Activated T-cell treated with anti-CD3 and anti-CD28 coated beads, Interleukin-2, amount 50 U/mL, for 24 hours (primary cell): ENCODE results near the gene MTF1.
A peak's percentile ranks its signal among the peaks of the same experiment; 100 is the strongest.

ENCODE experiments used
- DNase-seq: peaks from one replicate; pipeline ENCODE4 v3.0.0-alpha.2; 2020
- H3K27ac Mint-ChIP-seq: 2 replicates; pipeline ENCODE4 v1.8.0; 2020; ENCODE audit warnings: mild to moderate bottlenecking, mixed read lengths
- H3K27me3 Mint-ChIP-seq: 2 replicates; pipeline ENCODE4 v1.8.0; 2020; ENCODE audit warnings: mixed read lengths
- H3K36me3 Mint-ChIP-seq: 2 replicates; pipeline ENCODE4 v1.8.0; 2020; ENCODE audit warnings: low read depth, mixed read lengths
- H3K4me1 Mint-ChIP-seq: 2 replicates; pipeline ENCODE4 v1.8.0; 2020; ENCODE audit warnings: low read depth, mixed read lengths
- H3K4me3 Mint-ChIP-seq: 2 replicates; pipeline ENCODE4 v1.8.0; 2020; ENCODE audit warnings: mild to moderate bottlenecking, moderate library complexity, mixed read lengths
- H3K9me3 Mint-ChIP-seq: 2 replicates; pipeline ENCODE4 v1.8.0; 2020; ENCODE audit warnings: mixed read lengths

Gene MTF1

GRCh38 chr1:37888022-37888700 is 28.8 kb upstream of the MTF1 start:
- Mint-ChIP-seq H3K4me3 (no peak overlapping the region), H3K27ac (no peak overlapping the region), H3K27me3 (no peaks in the 10 kb centered on the region), H3K4me1 (peaks cover 17% of the 10 kb centered on the region), H3K9me3 (no peaks in the 10 kb centered on the region), H3K36me3 (peaks cover 67% of the 10 kb centered on the region)
- no peak for DNase-seq

- H3K4me3 Mint-ChIP-seq: no peak overlapping the region
- H3K36me3 Mint-ChIP-seq: peaks cover 86% of the 10 kb centered on the region
- no peaks in the 10 kb centered on the region for H3K27me3 Mint-ChIP-seq
- peaks cover 14% of the 10 kb centered on the region for H3K4me1 Mint-ChIP-seq
- H3K27ac Mint-ChIP-seq: peak overlapping the region; percentile 46
- no peaks in the 10 kb centered on the region for H3K9me3 Mint-ChIP-seq
- DNase-seq: no peak
Observed at GRCh38 chr1:37884145-37884544, 24.8 kb upstream of the MTF1 start.

- Mint-ChIP-seq H3K27me3 (no peaks in the 10 kb centered on the region), H3K4me1 (peaks cover 14% of the 10 kb centered on the region), H3K27ac (peak overlapping the region; percentile 74), H3K9me3 (no peaks in the 10 kb centered on the region), H3K4me3 (no peak overlapping the region), H3K36me3 (peaks cover 81% of the 10 kb centered on the region)
- no peak for DNase-seq
Observed at GRCh38 chr1:37883671-37884070, 24.3 kb upstream of the MTF1 start.

GRCh38 chr1:37879865-37880264 is 20.5 kb upstream of the MTF1 start:
- H3K27ac Mint-ChIP-seq: peak overlapping the region; percentile 6
- H3K36me3 Mint-ChIP-seq: peaks cover 73% of the 10 kb centered on the region
- no peak overlapping the region for H3K4me3 Mint-ChIP-seq
- H3K4me1 Mint-ChIP-seq: peaks cover 14% of the 10 kb centered on the region
- H3K9me3 Mint-ChIP-seq: no peaks in the 10 kb centered on the region
- no peak for DNase-seq
- no peaks in the 10 kb centered on the region for H3K27me3 Mint-ChIP-seq

GRCh38 chr1:37878071-37878470 is 18.7 kb upstream of the MTF1 start:
- Mint-ChIP-seq H3K27ac (peak overlapping the region; percentile 33), H3K4me1 (peaks cover 3% of the 10 kb centered on the region), H3K36me3 (peaks cover 80% of the 10 kb centered on the region), H3K4me3 (no peak overlapping the region), H3K9me3 (no peaks in the 10 kb centered on the region), H3K27me3 (no peaks in the 10 kb centered on the region)
- DNase-seq: no peak

- Mint-ChIP-seq H3K27me3 (no peaks in the 10 kb centered on the region), H3K36me3 (peaks cover 74% of the 10 kb centered on the region), H3K27ac (no peak overlapping the region)
Observed at GRCh38 chr1:37875833-37876232, 16.4 kb upstream of the MTF1 start.

GRCh38 chr1:37872692-37873091 is 13.3 kb upstream of the MTF1 start:
- peak overlapping the region; percentile 24 for H3K27ac Mint-ChIP-seq
- no peak overlapping the region for H3K4me3 Mint-ChIP-seq
- H3K9me3 Mint-ChIP-seq: no peaks in the 10 kb centered on the region
- H3K4me1 Mint-ChIP-seq: no peaks in the 10 kb centered on the region
- no peak for DNase-seq
- peaks cover 76% of the 10 kb centered on the region for H3K36me3 Mint-ChIP-seq
- H3K27me3 Mint-ChIP-seq: no peaks in the 10 kb centered on the region

More at GRCh38 chr1:37875833-37876232, 16.4 kb upstream of the MTF1 start:
- Mint-ChIP-seq H3K4me1 (no peaks in the 10 kb centered on the region), H3K9me3 (no peaks in the 10 kb centered on the region), H3K4me3 (no peak overlapping the region)
- no peak for DNase-seq

GRCh38 chr1:37868466-37868865 is 9.1 kb upstream of the MTF1 start:
- H3K4me3 Mint-ChIP-seq: no peak overlapping the region
- no peaks in the 10 kb centered on the region for H3K9me3 Mint-ChIP-seq
- peak overlapping the region; percentile 13 for H3K27ac Mint-ChIP-seq
- H3K27me3 Mint-ChIP-seq: no peaks in the 10 kb centered on the region
- no peak for DNase-seq
- H3K36me3 Mint-ChIP-seq: peaks cover 70% of the 10 kb centered on the region
- H3K4me1 Mint-ChIP-seq: peaks cover 16% of the 10 kb centered on the region

- Mint-ChIP-seq H3K4me3 (no peak overlapping the region), H3K9me3 (no peaks in the 10 kb centered on the region)
- no peak for DNase-seq
Observed at GRCh38 chr1:37867784-37868183, 8.4 kb upstream of the MTF1 start.

GRCh38 chr1:37866491-37866890 is 7.1 kb upstream of the MTF1 start:
- Mint-ChIP-seq H3K36me3 (peaks cover 65% of the 10 kb centered on the region), H3K27me3 (no peaks in the 10 kb centered on the region), H3K27ac (peak overlapping the region; percentile 76), H3K4me3 (no peak overlapping the region), H3K4me1 (peaks cover 23% of the 10 kb centered on the region), H3K9me3 (no peaks in the 10 kb centered on the region)
- no peak for DNase-seq

More at GRCh38 chr1:37867784-37868183, 8.4 kb upstream of the MTF1 start:
- no peak overlapping the region for H3K27ac Mint-ChIP-seq
- H3K36me3 Mint-ChIP-seq: peaks cover 65% of the 10 kb centered on the region
- peaks cover 16% of the 10 kb centered on the region for H3K4me1 Mint-ChIP-seq
- no peaks in the 10 kb centered on the region for H3K27me3 Mint-ChIP-seq

GRCh38 chr1:37865348-37866120 is 6.1 kb upstream of the MTF1 start:
- Mint-ChIP-seq H3K27me3 (no peaks in the 10 kb centered on the region), H3K9me3 (no peaks in the 10 kb centered on the region), H3K4me3 (no peak overlapping the region), H3K4me1 (peaks cover 25% of the 10 kb centered on the region), H3K27ac (peak overlapping the region; percentile 76), H3K36me3 (peaks cover 66% of the 10 kb centered on the region)
- peak; percentile 40 for DNase-seq

- peaks cover 44% of the 10 kb centered on the region for H3K4me1 Mint-ChIP-seq
- no peaks in the 10 kb centered on the region for H3K27me3 Mint-ChIP-seq
- peak overlapping the region; percentile 86 for H3K27ac Mint-ChIP-seq
- H3K9me3 Mint-ChIP-seq: no peaks in the 10 kb centered on the region
- no peak for DNase-seq
- H3K36me3 Mint-ChIP-seq: peaks cover 71% of the 10 kb centered on the region
- no peak overlapping the region for H3K4me3 Mint-ChIP-seq
Observed at GRCh38 chr1:37862330-37862729, 2.9 kb upstream of the MTF1 start.

GRCh38 chr1:37861151-37861550 is 1.8 kb upstream of the MTF1 start:
- H3K36me3 Mint-ChIP-seq: peaks cover 76% of the 10 kb centered on the region
- DNase-seq: no peak
- no peaks in the 10 kb centered on the region for H3K9me3 Mint-ChIP-seq
- no peak overlapping the region for H3K4me3 Mint-ChIP-seq
- peaks cover 50% of the 10 kb centered on the region for H3K4me1 Mint-ChIP-seq
- no peaks in the 10 kb centered on the region for H3K27me3 Mint-ChIP-seq
- H3K27ac Mint-ChIP-seq: peak overlapping the region; percentile 99

- Mint-ChIP-seq H3K9me3 (no peaks in the 10 kb centered on the region), H3K27me3 (no peaks in the 10 kb centered on the region), H3K36me3 (peaks cover 75% of the 10 kb centered on the region), H3K4me3 (peak overlapping the region; percentile 95), H3K27ac (peak overlapping the region; percentile 99), H3K4me1 (peaks cover 44% of the 10 kb centered on the region)
- no peak for DNase-seq
Observed at GRCh38 chr1:37860346-37860666, 914 bp upstream of the MTF1 start.

- no peaks in the 10 kb centered on the region for H3K9me3 Mint-ChIP-seq
- DNase-seq: no peak
- H3K36me3 Mint-ChIP-seq: peaks cover 76% of the 10 kb centered on the region
- H3K4me1 Mint-ChIP-seq: peaks cover 51% of the 10 kb centered on the region
- H3K27me3 Mint-ChIP-seq: no peaks in the 10 kb centered on the region
- peak overlapping the region; percentile 95 for H3K4me3 Mint-ChIP-seq
- H3K27ac Mint-ChIP-seq: peak overlapping the region; percentile 99
Observed at GRCh38 chr1:37858931-37859506, 373 bp downstream of the MTF1 start.
